Measurements from ENCODE around the gene PHC3.
"Not testable (repeated sequence)": the region's sequence is repeated elsewhere in the genome, so short reads cannot be mapped to it uniquely, and the experiment has no call there.

The PHC3 gene

GRCh38 chr3:170180908-170181885 lies at the start of gene PHC3:
TSS of gene PHC3 (minus strand) at chr3:170181733. CDS start at chr3:170181715, 18 bp downstream.
- DNase-seq = peak; percentile 95

- DNase-seq = no peak
Observed at GRCh38 chr3:170228093-170228766, 46.7 kb upstream of the PHC3 start.

GRCh38 chr3:170226426-170226960 lies 45.0 kb upstream of the PHC3 start:
- DNase-seq = no peak

- DNase-seq = no peak
Observed at GRCh38 chr3:170225166-170225565, 43.6 kb upstream of the PHC3 start.

GRCh38 chr3:170222647-170223541 lies 41.4 kb upstream of the PHC3 start:
- DNase-seq = no peak

- DNase-seq = peak; percentile 91
Observed at GRCh38 chr3:170221924-170222646, 40.6 kb upstream of the PHC3 start, which contains the start of gene PRKCI. TSS of gene PRKCI (plus strand) at chr3:170222424. CDS start at chr3:170222670, 246 bp downstream.

- DNase-seq = no peak
Observed at GRCh38 chr3:170220871-170221270, 39.3 kb upstream of the PHC3 start.

GRCh38 chr3:170219850-170220249 lies 38.3 kb upstream of the PHC3 start:
- no peak for DNase-seq

- no peak for DNase-seq
Observed at GRCh38 chr3:170211668-170212067, 30.1 kb upstream of the PHC3 start.

- no peak for DNase-seq
Observed at GRCh38 chr3:170207717-170208116, 26.2 kb upstream of the PHC3 start.

- DNase-seq = not testable (repeated sequence)
Observed at GRCh38 chr3:170206164-170206762, 24.7 kb upstream of the PHC3 start.

- DNase-seq = no peak
Observed at GRCh38 chr3:170205302-170205701, 23.8 kb upstream of the PHC3 start.

- DNase-seq = no peak
Observed at GRCh38 chr3:170204509-170204908, 23.0 kb upstream of the PHC3 start.

- DNase-seq = no peak
Observed at GRCh38 chr3:170204023-170204472, 22.5 kb upstream of the PHC3 start.

- DNase-seq = no peak
Observed at GRCh38 chr3:170203457-170203856, 21.9 kb upstream of the PHC3 start.

- no peak for DNase-seq
Observed at GRCh38 chr3:170201527-170201926, 20.0 kb upstream of the PHC3 start.

GRCh38 chr3:170200987-170201386 lies 19.5 kb upstream of the PHC3 start:
- no peak for DNase-seq

- no peak for DNase-seq
Observed at GRCh38 chr3:170196833-170197232, 15.3 kb upstream of the PHC3 start.

- not testable (repeated sequence) for DNase-seq
Observed at GRCh38 chr3:170195759-170196158, 14.2 kb upstream of the PHC3 start.

GRCh38 chr3:170189398-170190256 lies 8.1 kb upstream of the PHC3 start:
- no peak for DNase-seq
